HG02642 (cell line): ENCODE results near the gene ANHX.
"Not testable (repeated sequence)": the region's sequence is repeated elsewhere in the genome, so short reads cannot be mapped to it uniquely, and the experiment has no call there.

Experiments
- ATAC-seq: cut with Tn5 transposase; IDR thresholded peaks from one replicate; pipeline ENCODE4 v1.9.1; 2021; ENCODE audit warnings: mild to moderate bottlenecking; ENCODE audit not compliant: unreplicated experiment, poor library complexity

Gene ANHX

GRCh38 chr12:133235401-133236112, at the start of gene ANHX:
Gene ANHX, minus strand, starts transcription at chr12:133235877. Its CDS starts 1,521 bp downstream, at chr12:133234356.
- no peak for ATAC-seq

DNA sequence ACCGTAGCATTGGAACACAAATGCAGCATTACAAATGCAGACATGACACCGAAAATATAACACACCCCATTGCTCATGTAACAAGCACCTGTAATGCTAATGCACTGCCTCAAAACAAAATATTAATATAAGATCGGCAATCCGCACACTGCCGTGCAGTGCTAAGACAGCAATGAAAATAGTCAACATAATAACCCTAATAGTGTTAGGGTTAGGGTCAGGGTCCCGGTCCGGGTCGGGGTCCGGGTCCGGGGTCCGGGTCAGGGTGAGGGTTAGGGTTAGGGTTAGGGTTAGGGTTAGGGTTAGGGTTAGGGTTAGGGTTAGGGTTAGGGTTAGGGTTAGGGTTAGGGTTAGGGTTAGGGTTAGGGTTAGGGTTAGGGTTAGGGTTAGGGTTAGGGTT, 29.0 kb upstream of the ANHX start:
- not testable (repeated sequence) for ATAC-seq

DNA sequence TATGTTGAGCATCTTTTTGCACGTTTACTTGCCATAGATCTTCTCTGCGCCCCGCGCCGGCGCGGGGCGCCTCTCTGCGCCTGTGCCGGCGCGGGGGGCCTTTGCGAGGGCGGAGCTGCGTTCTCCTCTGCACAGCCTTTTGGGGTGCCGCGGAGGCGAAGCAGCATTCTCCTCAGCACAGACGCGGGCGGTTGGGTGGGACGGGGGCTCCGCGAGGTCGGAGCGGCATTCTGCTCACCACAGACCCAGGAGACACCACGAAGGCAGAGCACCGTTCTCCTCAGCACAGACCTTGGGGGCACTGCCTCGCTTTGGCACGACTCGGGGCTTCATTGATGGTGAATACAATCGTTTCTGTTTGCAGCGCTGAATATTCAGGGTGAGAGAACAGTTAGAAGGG, 28.5 kb upstream of the ANHX start:
- no peak for ATAC-seq

GRCh38 chr12:133256321-133256720, 20.6 kb upstream of the ANHX start:
- no peak for ATAC-seq

GRCh38 chr12:133255833-133256232, 20.2 kb upstream of the ANHX start:
- ATAC-seq = not testable (repeated sequence)

- no peak for ATAC-seq
Measured at GRCh38 chr12:133251732-133252131, 16.1 kb upstream of the ANHX start.

DNA sequence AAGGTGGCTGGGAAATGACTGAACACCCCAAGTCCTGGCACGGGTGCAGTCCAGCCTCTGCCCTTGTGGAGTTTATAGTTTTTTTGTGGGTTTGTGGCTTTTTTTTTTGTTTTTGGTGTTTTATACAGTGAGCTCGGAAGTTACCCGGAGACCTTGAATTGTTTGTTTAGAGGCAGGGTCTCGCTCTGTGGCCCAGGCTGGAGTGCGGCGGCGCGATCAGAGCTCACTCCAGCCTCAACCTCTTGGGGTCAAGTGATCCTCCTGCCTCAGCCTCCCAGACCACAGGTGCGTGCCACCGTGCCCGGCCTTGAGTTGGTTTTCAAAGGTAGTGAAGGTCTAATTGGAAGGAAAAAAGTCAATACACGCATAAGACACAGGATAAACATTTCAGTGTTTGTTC, 879 bp upstream of the ANHX start:
- ATAC-seq = no peak

DNA sequence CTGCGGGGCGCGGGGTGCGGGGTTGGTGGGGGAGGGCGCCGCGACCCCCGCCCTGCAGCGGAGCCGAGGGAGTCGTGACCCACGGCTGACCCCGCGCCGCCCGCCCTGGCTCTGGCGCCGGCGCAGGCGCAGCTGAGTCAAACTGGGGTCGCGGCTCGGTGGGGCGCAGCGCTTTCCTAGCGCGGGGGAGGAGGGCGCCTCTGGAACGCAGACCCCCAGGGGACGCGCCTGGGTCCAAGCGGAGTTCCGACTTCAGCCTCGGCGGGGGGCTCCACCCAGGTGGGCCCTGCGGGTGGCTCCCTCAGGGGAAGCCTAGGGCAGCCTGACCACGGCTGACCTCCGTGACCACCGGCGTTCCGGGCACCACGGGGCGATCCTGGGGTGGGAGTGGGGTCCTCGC, 467 bp upstream of the ANHX start:
- no peak for ATAC-seq

DNA sequence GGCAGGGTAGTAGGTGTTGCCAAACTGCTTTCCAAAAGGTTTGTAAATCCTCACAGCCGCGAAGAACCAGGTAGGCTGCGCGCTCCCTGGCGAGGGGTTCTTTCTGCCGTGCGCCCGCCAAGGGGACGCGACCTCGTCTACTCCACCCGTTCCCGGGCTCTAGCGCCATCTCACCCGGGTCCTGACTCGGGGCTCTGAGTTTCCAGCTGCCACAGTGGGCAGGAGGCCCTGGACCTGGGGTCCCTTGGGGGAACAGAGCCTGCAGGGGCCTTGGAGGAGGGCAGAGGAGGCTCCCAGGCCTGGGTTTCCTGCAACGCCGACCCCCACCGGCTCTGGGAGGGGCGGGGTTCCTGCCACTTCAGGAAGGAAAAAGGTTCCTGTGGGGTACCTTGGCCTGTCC, 706 bp downstream of the ANHX start:
- ATAC-seq = no peak

DNA sequence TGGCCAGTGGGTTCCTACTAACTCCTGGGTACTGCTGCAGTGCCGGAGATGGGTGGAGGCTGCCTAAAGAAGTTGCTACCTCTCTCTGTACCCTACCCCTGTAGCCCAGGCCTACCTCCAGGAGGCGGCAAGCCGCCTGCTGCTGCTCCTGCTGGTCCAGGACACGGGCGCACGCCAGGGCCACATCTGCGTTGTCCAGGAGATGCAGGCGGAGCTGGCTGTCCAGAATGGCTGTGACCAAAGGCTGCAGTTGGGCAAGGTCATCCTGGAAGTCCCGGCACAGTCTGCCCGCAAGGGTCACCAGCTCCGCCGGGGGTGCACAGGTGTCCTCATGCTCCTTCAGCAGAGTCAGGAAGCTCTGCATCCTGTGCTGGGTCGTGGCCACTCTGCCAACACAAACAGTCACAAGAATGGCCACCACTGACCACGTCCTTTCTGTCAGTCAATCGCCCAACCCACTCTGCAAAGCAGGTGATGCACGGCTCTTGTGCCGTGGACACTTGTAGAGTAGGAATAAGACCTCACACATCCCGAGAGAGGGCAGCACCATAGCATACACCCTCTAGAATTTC, 1.6 kb downstream of the ANHX start:
- no peak for ATAC-seq

GRCh38 chr12:133233006-133233405, 2.7 kb downstream of the ANHX start:
- no peak for ATAC-seq

DNA sequence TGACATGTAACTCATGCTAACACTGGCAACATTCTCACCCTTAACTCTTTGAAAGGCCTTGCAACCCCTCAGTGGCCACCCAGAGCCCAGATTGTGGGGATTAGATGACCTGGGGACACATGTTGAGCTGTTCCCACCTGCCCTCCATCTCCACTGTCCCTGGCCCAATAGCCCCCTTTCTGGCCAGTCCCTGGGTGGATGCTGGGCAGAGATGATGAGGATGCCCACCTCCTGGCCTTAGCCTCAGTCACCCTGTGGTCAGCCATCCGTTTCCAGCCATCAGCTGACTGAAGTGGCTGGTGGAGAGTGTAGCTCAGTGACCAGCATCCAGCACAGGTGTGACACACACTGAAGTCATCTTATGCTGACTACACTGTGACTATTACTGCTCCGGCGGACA, 4.7 kb downstream of the ANHX start:
- ATAC-seq = no peak

DNA sequence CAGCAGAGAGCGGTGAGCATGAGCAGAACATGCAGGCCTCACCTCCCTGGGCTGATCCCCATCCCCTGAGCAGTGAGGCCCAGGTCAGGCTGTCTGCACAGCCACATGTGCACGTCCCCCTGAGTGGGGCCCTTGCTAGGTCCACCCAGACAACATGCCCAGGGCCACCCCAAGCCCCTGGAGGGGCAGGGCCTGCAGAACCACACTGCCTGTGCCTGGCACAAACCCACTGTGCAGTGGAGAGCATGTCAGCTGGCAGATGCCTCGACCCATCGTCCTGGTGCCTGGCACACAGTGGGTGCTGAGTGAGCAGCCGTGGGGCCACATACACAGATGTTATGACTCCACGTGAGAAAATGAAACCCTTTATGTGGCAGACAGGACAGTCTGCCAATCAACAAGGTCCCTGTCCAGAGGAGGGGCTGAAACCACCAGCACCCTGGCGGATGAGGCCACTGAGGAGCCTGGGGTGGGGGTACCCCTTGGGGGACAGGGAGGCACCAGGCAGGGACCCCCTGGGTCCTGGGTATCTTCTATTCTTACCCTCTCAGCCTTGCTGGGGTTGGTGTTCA, 8.3 kb downstream of the ANHX start:
- no peak for ATAC-seq

- ATAC-seq = no peak
Measured at GRCh38 chr12:133226690-133227089, 9.0 kb downstream of the ANHX start.

GRCh38 chr12:133225527-133225926, 10.2 kb downstream of the ANHX start:
- ATAC-seq = no peak

DNA sequence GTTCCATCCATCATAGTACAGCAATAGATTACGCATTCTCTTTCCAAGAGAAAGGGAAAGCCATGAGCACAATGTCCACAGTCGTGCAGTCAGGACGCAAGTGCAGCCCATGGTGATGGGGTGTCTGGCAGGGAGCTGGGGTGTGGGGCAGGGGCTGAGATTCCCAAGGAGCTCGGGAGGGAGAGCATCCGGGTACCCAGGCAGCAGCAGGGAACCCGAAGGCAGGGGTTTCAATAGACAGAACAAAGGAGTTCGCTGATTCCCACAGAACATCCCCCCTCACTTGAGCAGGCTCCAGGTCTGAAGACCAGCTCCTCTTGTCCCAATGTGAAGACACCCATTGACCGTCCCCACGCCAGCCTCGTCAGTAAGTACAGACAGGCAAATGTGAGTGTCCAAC, 13.5 kb downstream of the ANHX start:
- ATAC-seq = no peak

DNA sequence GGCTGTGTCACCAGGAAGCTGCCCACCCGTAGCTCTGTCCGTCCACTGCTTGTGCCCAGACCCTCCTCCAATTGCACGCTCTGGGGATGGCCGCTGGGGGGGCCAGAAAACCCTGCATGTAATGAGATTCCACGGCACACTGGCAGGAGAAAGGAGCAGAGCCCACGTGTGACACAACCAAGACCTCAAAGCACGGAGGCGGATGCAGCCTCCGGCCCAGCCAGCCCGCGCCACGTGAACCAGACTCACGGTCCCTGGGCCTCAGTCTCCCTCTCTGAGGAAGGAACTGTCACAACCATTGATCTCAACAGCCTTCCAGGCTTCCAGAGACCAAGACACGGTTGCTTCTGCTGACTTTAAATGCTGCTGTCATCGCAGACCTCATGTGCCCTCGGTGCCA, 14.4 kb downstream of the ANHX start:
- no peak for ATAC-seq

GRCh38 chr12:133220521-133220920, 15.2 kb downstream of the ANHX start:
- no peak for ATAC-seq

DNA sequence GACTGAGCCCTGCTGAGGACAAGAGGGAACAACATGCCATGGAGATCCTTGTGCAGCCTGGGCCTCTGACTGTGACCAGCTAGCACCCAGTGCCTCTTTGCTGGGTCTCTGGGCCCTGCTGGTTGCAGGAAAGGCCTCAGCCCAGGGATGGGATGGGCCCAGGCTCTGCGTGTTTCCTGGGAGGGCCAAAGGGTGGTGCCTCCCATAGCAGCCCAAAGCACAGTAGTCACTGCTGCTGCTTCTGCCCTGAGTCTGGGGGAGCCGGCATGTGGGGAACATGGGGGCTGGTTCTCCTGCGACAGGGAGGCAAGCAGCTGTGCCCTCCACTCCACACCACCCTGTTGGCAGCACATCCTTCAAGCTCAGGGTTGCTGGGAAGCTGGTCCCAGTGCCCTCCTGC, 18.5 kb downstream of the ANHX start:
- ATAC-seq = no peak

DNA sequence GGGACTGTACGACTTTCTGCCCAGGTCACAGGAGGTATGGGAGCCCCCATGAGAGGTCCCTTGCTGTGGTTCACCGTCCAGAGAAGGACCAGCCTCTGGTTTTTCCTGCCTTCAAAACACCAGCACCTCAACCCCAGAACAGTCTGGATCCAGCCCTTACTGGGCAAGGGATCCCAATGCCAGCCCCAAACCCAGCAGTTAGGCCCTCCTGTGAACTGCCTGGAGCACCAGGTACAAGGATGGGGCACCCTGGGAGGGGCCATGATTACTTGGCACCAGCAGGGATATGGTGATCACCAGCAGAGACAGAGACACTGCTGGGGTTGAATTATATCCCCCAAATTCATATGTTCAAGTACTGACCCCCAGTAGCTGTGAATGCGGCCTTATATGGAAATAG, 20.0 kb downstream of the ANHX start:
- no peak for ATAC-seq

DNA sequence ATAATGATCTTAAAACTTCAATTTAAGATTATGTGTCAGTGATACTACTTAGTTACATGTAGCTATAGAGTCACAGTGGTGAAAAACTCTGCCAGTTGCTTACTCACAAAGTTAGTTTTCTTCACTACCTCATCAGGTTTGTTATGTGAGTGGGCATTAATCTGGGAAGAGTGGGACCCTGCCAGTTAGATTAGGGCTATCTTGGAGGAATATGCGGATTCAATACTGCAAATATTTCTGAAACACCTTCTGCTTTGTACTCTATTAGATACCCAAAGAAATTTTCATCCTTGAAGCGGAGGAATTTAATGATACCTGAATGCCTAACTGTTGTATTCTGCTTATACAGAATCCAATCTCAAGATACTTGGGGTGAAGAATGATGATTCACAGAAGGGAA, 29.3 kb downstream of the ANHX start:
- no peak for ATAC-seq

DNA sequence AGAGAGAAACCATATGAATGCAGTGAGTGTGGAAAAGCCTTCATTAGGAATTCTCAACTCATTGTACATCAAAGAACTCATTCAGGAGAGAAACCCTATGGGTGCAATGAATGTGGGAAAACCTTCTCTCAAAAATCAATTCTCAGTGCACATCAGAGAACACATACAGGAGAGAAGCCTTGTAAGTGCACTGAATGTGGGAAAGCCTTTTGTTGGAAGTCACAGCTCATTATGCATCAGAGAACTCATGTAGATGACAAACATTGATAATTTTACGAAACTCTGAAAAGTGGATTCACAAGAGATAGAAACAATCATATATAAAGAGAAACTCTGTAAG, 31.4 kb downstream of the ANHX start:
- no peak for ATAC-seq
